ENCODE results near the gene LSM2. TPM values are rescaled to one million over a fixed set of nuclear protein-coding genes. Genes with fewer than 3 reads are reported as not detected.

The LSM2 gene
- total RNA-seq, 1 donor from 2014 or later = 55.8 TPM

DNA sequence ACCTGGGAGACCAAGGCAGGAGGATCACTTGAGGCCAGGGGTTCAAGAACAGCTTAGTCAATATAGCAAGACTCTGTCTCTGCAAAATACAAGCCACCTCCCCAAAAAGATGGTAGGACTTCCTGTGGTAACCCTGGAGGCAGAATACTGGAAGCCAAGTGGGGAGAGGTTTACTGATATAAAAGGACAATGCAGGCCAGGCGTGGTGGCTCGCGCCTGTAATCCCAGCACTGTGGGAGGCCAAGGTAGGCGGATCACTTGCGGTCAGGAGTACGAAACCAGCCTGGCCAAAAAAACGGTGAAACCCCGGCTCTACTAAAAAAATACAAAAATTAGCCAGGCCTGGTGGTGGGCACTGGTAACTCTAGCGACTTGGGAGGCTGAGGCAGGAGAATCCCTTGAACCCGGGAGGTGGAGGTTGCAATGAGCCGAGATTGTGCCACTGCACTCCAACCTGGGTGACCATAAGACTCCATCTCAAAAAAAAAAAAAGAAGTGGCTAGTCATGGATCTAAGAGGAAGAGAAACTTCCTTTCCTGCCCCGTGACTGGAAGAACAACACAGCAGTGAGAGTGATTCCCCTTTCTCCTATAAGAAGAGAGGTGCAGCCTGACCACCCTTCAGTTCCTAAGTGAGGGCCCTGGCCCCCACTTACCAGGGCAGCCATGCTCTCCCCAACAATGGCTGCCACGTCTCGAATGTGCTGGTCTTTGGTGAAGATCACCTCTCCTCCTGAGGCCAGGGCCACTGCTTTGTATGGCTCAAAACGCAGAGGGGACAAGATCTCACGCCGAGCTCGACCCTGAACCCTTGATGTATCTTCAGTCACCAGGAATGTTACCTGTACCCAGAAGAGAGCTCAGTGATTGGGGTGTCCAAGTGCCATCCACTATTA is 38.2 kb downstream of the LSM2 start:
- H3K27ac Mint-ChIP-seq = no peak overlapping the region
- H3K36me3 Mint-ChIP-seq = no peaks in the 10 kb centered on the region
- H3K4me1 Mint-ChIP-seq = peaks cover 8% of the 10 kb centered on the region
- TF ChIP-seq, protein P1, sequence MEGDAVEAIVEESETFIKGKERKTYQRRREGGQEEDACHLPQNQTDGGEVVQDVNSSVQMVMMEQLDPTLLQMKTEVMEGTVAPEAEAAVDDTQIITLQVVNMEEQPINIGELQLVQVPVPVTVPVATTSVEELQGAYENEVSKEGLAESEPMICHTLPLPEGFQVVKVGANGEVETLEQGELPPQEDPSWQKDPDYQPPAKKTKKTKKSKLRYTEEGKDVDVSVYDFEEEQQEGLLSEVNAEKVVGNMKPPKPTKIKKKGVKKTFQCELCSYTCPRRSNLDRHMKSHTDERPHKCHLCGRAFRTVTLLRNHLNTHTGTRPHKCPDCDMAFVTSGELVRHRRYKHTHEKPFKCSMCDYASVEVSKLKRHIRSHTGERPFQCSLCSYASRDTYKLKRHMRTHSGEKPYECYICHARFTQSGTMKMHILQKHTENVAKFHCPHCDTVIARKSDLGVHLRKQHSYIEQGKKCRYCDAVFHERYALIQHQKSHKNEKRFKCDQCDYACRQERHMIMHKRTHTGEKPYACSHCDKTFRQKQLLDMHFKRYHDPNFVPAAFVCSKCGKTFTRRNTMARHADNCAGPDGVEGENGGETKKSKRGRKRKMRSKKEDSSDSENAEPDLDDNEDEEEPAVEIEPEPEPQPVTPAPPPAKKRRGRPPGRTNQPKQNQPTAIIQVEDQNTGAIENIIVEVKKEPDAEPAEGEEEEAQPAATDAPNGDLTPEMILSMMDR (IDR thresholded peaks at IDR 0.05; ENCODE audit: unreplicated experiment) = no peak
- no peaks in the 10 kb centered on the region for H3K9me3 Mint-ChIP-seq
- H3K27me3 Mint-ChIP-seq (ENCODE audit: low read depth) = no peaks in the 10 kb centered on the region
- no peak for DNase-seq (ENCODE audit: low spot score in 2 of 2, unreplicated experiment in 2 of 2)
- no peak overlapping the region for H3K4me3 Mint-ChIP-seq

DNA sequence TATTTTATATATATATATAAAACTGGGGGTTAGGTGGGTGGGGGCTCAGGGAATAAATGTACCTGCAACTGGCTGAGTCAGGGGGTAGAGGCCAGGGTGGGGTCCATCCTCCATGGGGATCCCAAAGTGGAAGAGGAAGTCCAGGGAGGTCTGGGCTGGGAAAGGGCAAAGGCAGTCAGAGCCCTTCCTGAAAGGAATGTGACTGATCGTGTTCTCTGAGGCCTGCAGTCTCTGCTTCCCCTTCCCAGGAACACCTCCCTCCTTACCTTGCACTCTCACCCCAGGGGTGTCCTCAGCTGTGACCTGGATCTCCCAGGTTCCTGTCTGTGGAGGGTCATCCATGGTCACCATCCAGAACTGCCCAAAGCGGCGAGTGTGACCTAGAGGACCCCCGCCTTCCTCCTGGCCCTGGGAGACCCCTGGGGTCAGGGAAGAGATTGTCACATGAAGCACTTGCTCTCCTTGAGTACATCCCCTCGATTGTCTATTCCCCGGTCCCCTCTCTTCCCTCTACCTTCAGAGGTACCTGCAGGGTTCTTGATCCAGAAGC is 39.6 kb downstream of the LSM2 start:
- Mint-ChIP-seq H3K27ac (no peak overlapping the region), H3K36me3 (no peaks in the 10 kb centered on the region), H3K4me3 (no peak overlapping the region), H3K9me3 (no peaks in the 10 kb centered on the region), H3K4me1 (peaks cover 12% of the 10 kb centered on the region), H3K27me3 (ENCODE audit: low read depth) (no peaks in the 10 kb centered on the region)
- no peak for DNase-seq (ENCODE audit: low spot score in 2 of 2, unreplicated experiment in 2 of 2)
- TF ChIP-seq, protein P1 (IDR thresholded peaks at IDR 0.05; ENCODE audit: unreplicated experiment) = no peak

DNA sequence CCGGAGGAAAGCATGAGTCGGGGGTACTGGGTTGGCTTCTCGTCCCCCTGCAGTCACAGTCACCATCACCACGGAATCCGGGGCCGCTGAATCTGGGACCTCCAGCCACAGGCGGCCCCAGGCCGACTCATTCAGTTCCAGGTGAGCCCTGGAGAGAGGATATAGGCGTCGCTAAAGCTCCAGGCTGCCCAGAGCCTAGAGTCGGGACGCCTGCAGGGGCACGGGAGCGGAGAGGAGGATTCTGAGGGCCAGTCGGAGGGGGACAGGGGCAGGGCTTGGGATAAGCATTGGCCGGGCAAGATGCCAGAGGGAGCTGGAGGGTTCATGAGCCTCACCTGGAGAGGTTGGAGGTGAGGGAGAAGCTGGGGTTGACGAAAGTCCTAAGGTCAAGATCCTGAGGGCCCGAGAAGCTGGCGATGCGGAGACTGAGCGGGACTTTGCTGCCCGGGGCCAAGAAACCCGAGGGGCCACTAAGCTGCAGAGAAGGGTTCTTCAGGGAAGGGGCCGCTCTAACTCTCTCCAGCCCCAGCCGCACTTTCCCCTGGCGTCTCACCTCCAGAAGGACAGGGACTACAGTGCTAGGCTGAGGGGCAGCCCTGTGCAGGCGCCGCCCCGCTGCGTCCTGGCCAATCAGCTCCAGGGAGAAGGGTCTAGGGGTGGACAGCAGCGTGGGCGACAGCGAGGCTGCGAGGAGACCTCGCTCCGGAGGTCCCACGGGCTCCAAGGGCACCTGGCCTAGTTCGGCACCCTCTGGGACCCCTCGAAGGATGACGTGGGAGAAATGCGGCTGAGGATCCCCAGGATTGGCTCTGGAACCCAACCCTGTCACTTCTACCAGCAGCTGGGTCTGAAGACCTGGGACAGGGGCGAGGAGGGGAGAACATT is 40.6 kb downstream of the LSM2 start:
- DNase-seq (ENCODE audit: low spot score in 2 of 2, unreplicated experiment in 2 of 2) = no peak
- H3K4me3 Mint-ChIP-seq = peak overlapping the region; percentile 25
- H3K36me3 Mint-ChIP-seq = no peaks in the 10 kb centered on the region
- H3K4me1 Mint-ChIP-seq = peaks cover 12% of the 10 kb centered on the region
- H3K9me3 Mint-ChIP-seq = no peaks in the 10 kb centered on the region
- H3K27ac Mint-ChIP-seq = no peak overlapping the region
- H3K27me3 Mint-ChIP-seq (ENCODE audit: low read depth) = no peaks in the 10 kb centered on the region
- TF ChIP-seq, protein P1 (IDR thresholded peaks at IDR 0.05; ENCODE audit: unreplicated experiment) = no peak

DNA sequence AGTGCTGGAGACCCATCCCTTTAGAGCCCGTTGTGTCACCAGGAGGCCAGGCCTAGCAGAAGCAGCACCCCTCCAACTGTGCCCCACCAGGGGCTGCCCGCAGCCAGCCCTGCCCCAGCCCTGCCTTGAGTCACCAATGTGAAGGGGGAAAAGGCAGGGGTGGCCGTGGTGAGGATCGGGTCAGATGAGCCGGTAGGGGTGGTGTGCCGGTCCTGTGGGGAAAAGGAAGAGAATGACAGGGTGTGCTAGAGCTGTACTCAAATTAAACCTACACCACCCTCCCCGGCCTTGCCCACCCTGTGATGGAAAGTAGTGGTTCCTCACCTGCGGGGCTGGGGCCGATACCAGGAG is 41.2 kb downstream of the LSM2 start:
- Mint-ChIP-seq H3K27me3 (ENCODE audit: low read depth) (no peaks in the 10 kb centered on the region), H3K27ac (no peak overlapping the region), H3K4me3 (no peak overlapping the region)

DNA sequence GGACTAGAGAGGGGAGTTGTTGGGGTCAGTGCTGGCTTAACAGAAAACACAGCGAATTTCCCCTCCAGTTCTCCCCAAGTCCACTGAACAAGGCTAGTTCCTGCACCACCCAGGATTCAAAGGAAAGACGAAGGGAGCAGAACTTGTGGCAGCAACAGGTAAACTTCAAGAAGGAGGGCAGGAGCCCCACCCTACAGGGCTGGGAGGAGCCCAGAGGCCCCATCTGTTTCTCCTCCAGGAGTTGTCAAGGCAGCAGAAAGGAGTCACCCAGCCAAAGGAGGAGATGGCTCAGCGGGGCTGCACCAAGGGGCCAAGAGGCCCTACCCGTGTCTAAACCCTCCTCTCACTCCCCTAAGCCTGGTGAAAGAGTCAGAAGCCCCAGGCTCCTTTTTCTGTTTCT is 42.6 kb downstream of the LSM2 start:
- Mint-ChIP-seq H3K4me1 (peaks cover 12% of the 10 kb centered on the region), H3K27ac (peak overlapping the region; percentile 57), H3K9me3 (no peaks in the 10 kb centered on the region), H3K36me3 (peaks cover 3% of the 10 kb centered on the region), H3K4me3 (no peak overlapping the region), H3K27me3 (ENCODE audit: low read depth) (no peaks in the 10 kb centered on the region)
- TF ChIP-seq, protein P1 (IDR thresholded peaks at IDR 0.05; ENCODE audit: unreplicated experiment) = no peak
- DNase-seq (ENCODE audit: low spot score in 2 of 2, unreplicated experiment in 2 of 2) = no peak

More for the DNA sequence above, 41.2 kb downstream of the LSM2 start:
- Mint-ChIP-seq H3K36me3 (no peaks in the 10 kb centered on the region), H3K4me1 (peaks cover 12% of the 10 kb centered on the region), H3K9me3 (no peaks in the 10 kb centered on the region)
- TF ChIP-seq, protein P1 (IDR thresholded peaks at IDR 0.05; ENCODE audit: unreplicated experiment) = no peak
- DNase-seq (ENCODE audit: low spot score in 2 of 2, unreplicated experiment in 2 of 2) = no peak
